Measurements from ENCODE around the gene TRIM32.

The TRIM32 gene

GRCh38 chr9:116720111-116720510 is 33.0 kb downstream of the TRIM32 start (continued):
- TF ChIP-seq ZNF624 (tag by site-specific recombination; IDR thresholded peaks at IDR 0.05), result no peak
- TF ChIP-seq ZNF707 (tag by site-specific recombination; IDR thresholded peaks at IDR 0.05), result no peak

GRCh38 chr9:116721411-116721810 is 34.3 kb downstream of the TRIM32 start:
- CTCF ChIA-PET, result no interaction called here
- H3K9me3 ChIP-seq (ENCODE audit: control insufficient read depth, insufficient read depth, low read depth, low read length), result no peaks in the 10 kb centered on the region
- H3K36me3 ChIP-seq (ENCODE audit: control insufficient read depth in 2 of 2, insufficient read depth in 1 of 2, low read length in 2 of 2), result no peaks in the 10 kb centered on the region
- H3K27ac ChIP-seq (ENCODE audit: extremely low read depth, low read depth, low read length), result no peak overlapping the region
- H3K4me1 ChIP-seq (ENCODE audit: control insufficient read depth, insufficient read depth, low read length), result no peaks in the 10 kb centered on the region
- POLR2A ChIA-PET, result no interaction called here
- no peak overlapping the region for H3K4me3 ChIP-seq (ENCODE audit: low read depth, low read length)
- TF ChIP-seq ZNF513 (tag by site-specific recombination; IDR thresholded peaks at IDR 0.05) (no peak), ZFP41 (tag by site-specific recombination; IDR thresholded peaks at IDR 0.05; ENCODE audit: borderline replicate concordance) (no peak), PRDM1 (tag by site-specific recombination; IDR thresholded peaks at IDR 0.05) (no peak), ZNF341 (tag by site-specific recombination; IDR thresholded peaks at IDR 0.05; ENCODE audit: low read depth) (no peak), ZBTB8A (tag by site-specific recombination; IDR thresholded peaks at IDR 0.05) (no peak), ZNF133 (tag by site-specific recombination; IDR thresholded peaks at IDR 0.05) (no peak), ZNF221 (tag by site-specific recombination; IDR thresholded peaks at IDR 0.05; ENCODE audit: borderline replicate concordance) (no peak)

- H3K4me1 ChIP-seq (ENCODE audit: control insufficient read depth, insufficient read depth, low read length), result no peaks in the 10 kb centered on the region
- CTCF ChIA-PET, result no interaction called here
- no peak for TF ChIP-seq ZNF704 (tag by site-specific recombination; IDR thresholded peaks at IDR 0.05)
- no peak for TF ChIP-seq MZF1 (tag by site-specific recombination; IDR thresholded peaks at IDR 0.05; ENCODE audit: borderline replicate concordance)
- no peak for TF ChIP-seq PRDM10 (tag by site-specific recombination; IDR thresholded peaks at IDR 0.05)
- no peak for TF ChIP-seq PRDM4 (tag by site-specific recombination; IDR thresholded peaks at IDR 0.05)
- TF ChIP-seq ZNF404 (tag by site-specific recombination; IDR thresholded peaks at IDR 0.05), result no peak
- TF ChIP-seq TRIM28 (IDR thresholded peaks at IDR 0.05; ENCODE audit: borderline replicate concordance, low read length), result no peak
- no peak for TF ChIP-seq ZNF426 (tag by site-specific recombination; IDR thresholded peaks at IDR 0.05)
- TF ChIP-seq ZFP41 (tag by site-specific recombination; IDR thresholded peaks at IDR 0.05; ENCODE audit: borderline replicate concordance), result no peak
- TF ChIP-seq ZNF747 (tag by site-specific recombination; IDR thresholded peaks at IDR 0.05), result no peak
- no peaks in the 10 kb centered on the region for H3K36me3 ChIP-seq (ENCODE audit: control insufficient read depth in 2 of 2, insufficient read depth in 1 of 2, low read length in 2 of 2)
- POLR2A ChIA-PET, result no interaction called here
- H3K27ac ChIP-seq (ENCODE audit: extremely low read depth, low read depth, low read length), result no peak overlapping the region
- no peaks in the 10 kb centered on the region for H3K9me3 ChIP-seq (ENCODE audit: control insufficient read depth, insufficient read depth, low read depth, low read length)
- H3K4me3 ChIP-seq (ENCODE audit: low read depth, low read length), result no peak overlapping the region
These were observed 34.8 kb downstream of the TRIM32 start for GRCh38 chr9:116721944-116722343.

Data from HEK293 (cell line).